Ascending aorta (tissue), 2 donors: ENCODE measurements around the gene C19orf12. TPM values are rescaled to one million over a fixed set of nuclear protein-coding genes. Genes with fewer than 3 reads are reported as not detected.

Experiments used
- DNase-seq, 2 donors: peaks; one replicate each; pipeline ENCODE4 v3.0.0-alpha.2; 2019; ENCODE audit warnings: low spot score in 2 of 2
- H3K27ac ChIP-seq, 2 donors: fragments of 200-600 bp; sonication (generic); one replicate each; pipeline ENCODE4 v1.5.1; 2016 to 2017; ENCODE audit warnings: mild to moderate bottlenecking in 1 of 2
- H3K27me3 ChIP-seq: fragments of 200-600 bp; sonication (generic); one replicate; pipeline ENCODE4 v1.5.1; 2017
- H3K36me3 ChIP-seq, 2 donors: fragments of 200-600 bp; sonication (generic); one replicate each; pipeline ENCODE4 v1.5.1; 2016
- H3K4me1 ChIP-seq, 2 donors: fragments of 200-600 bp; sonication (generic); one replicate each; pipeline ENCODE4 v1.5.1; 2016 to 2017; ENCODE audit warnings: mild to moderate bottlenecking in 1 of 2
- H3K4me3 ChIP-seq, 2 donors: fragments of 200-600 bp; sonication (generic); one replicate each; pipeline ENCODE4 v1.5.1; 2016 to 2017; ENCODE audit warnings: mild to moderate bottlenecking in 1 of 2
- H3K9me3 ChIP-seq, 2 donors: fragments of 200-600 bp; sonication (generic); one replicate each; pipeline ENCODE4 v1.5.1; 2016
- CTCF ChIP-seq, 3 experiments: fragments of 200-600 bp in 2 of 3; fragments of 450-650 bp in 1 of 3; sonication (generic) in 2 of 3; IDR thresholded peaks; one replicate each; pipeline ENCODE4 v1.5.1; 2016 to 2019; ENCODE audit warnings: antibody characterized with exemption in 3 of 3, mild to moderate bottlenecking in 1 of 3, moderate library complexity in 1 of 3
- intact Hi-C: fragments of 100-400 bp; cut with DNase I; formaldehyde crosslinking; loops from one replicate; pipeline ENCODE4 v1.15.1; 2023
- total RNA-seq: library from RNA; depleted of rRNA; stranded (reverse); fragments of >200 nt; gene quantifications from one replicate; pipeline ENCODE4 v1.1.0, GENCODE V29; 2016

Gene C19orf12
- total RNA-seq, 1 donor from 2014 or later: 37.8 TPM

GRCh38 chr19:29665826-29666577 lies 49.1 kb downstream of the C19orf12 start:
- no peaks in the 10 kb centered on the region for H3K36me3 ChIP-seq
- intact Hi-C loops: loop anchor here (1.0 to 2.0 kb wide), 4 partner anchors 15 to 277 kb away; partner anchors contain the start of genes C19orf12, POP4 and URI1
- H3K9me3 ChIP-seq: no peaks in the 10 kb centered on the region
- peak overlapping the region; percentile 75 to 93 for H3K4me3 ChIP-seq
- H3K27ac ChIP-seq: peak overlapping the region; percentile 99
- peak in 1 of 3 experiments; percentile 5 for TF ChIP-seq CTCF (IDR thresholded peaks at IDR 0.05)
- DNase-seq: peak; percentile 35 to 88
- peaks cover 39 to 64% of the 10 kb centered on the region in 2 donors for H3K4me1 ChIP-seq
- H3K27me3 ChIP-seq: no peaks in the 10 kb centered on the region

- peak; percentile 72 to 95 for DNase-seq
- H3K36me3 ChIP-seq: no peaks in the 10 kb centered on the region
- H3K9me3 ChIP-seq: no peaks in the 10 kb centered on the region
- peak within 1 kb of the TSS; percentile 75 to 93 for H3K4me3 ChIP-seq
- no peak for TF ChIP-seq CTCF (IDR thresholded peaks at IDR 0.05)
- peaks cover 39 to 64% of the 10 kb centered on the region in 2 donors for H3K4me1 ChIP-seq
- intact Hi-C loops: loop anchor here (1.0 to 2.0 kb wide), 2 partner anchors 59 to 277 kb away; partner anchors contain the start of genes POP4 and URI1
- H3K27me3 ChIP-seq: no peaks in the 10 kb centered on the region
- peak within 1 kb of the TSS; percentile 99 for H3K27ac ChIP-seq
Measured at GRCh38 chr19:29665215-29665825, 49.7 kb downstream of the C19orf12 start, which contains the start of gene PLEKHF1. PLEKHF1 (plus strand) TSS chr19:29665461; CDS start chr19:29673840, 8,379 bp downstream.

- intact Hi-C loops: loop anchor here (1.0 to 2.0 kb wide), 2 partner anchors 58 to 278 kb away; partner anchors contain the start of genes POP4 and URI1
- H3K4me1 ChIP-seq: peaks cover 39 to 63% of the 10 kb centered on the region in 2 donors
- peak in 2 of 3 experiments; percentile 4 to 13 for TF ChIP-seq CTCF (IDR thresholded peaks at IDR 0.05)
- peak overlapping the region; percentile 75 to 93 for H3K4me3 ChIP-seq
- H3K36me3 ChIP-seq: no peaks in the 10 kb centered on the region
- no peaks in the 10 kb centered on the region for H3K27me3 ChIP-seq
- DNase-seq: no peak
- H3K9me3 ChIP-seq: no peaks in the 10 kb centered on the region
- H3K27ac ChIP-seq: peak overlapping the region; percentile 99
Measured at GRCh38 chr19:29664753-29665214, 50.3 kb downstream of the C19orf12 start.

- peak overlapping the region; percentile 99 for H3K27ac ChIP-seq
- H3K9me3 ChIP-seq: no peaks in the 10 kb centered on the region
- H3K27me3 ChIP-seq: no peaks in the 10 kb centered on the region
- no peak for DNase-seq
- intact Hi-C loops: loop anchor here (1.0 to 2.0 kb wide), 2 partner anchors 52 to 279 kb away; partner anchors contain the start of gene URI1
- H3K4me3 ChIP-seq: peak overlapping the region in 1 of 2 donors; percentile 93
- no peak for TF ChIP-seq CTCF (IDR thresholded peaks at IDR 0.05)
- peaks cover 39 to 57% of the 10 kb centered on the region in 2 donors for H3K4me1 ChIP-seq
- H3K36me3 ChIP-seq: no peaks in the 10 kb centered on the region
Measured at GRCh38 chr19:29663861-29664752, 51.0 kb downstream of the C19orf12 start.
